HG02973 (cell line): ENCODE measurements around the gene GMDS.
A peak's percentile ranks its signal among the peaks of the same experiment; 100 is the strongest.

Experiments
- ATAC-seq: cut with Tn5 transposase; IDR thresholded peaks from one replicate; pipeline ENCODE4 v1.9.1; 2021; ENCODE audit warnings: moderate library complexity; ENCODE audit not compliant: unreplicated experiment

GMDS gene

DNA sequence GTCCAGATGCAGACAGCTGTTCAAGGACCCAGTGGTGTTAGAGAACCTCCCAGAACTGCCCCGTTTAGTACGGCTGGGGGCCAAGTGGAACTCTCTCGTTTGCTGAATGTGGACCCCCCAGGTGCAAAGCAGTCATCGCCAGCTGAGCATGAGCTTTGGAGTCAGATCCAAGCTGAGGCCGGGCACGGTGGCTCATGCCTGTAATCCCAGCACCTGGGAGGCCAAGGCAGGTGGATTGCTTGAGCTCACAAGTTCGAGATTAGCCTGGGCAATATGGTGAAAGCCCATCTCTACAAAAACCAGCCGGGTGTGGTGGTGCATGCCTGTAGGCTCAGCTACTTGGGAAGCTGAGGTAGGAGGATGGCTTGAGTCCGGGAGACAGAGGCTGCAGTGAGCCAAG lies 606.0 kb downstream of the GMDS start:
- ATAC-seq, result no peak

GRCh38 chr6:1636971-1637871 lies 608.2 kb downstream of the GMDS start:
- no peak for ATAC-seq

GRCh38 chr6:1636272-1636825 lies 609.1 kb downstream of the GMDS start:
- ATAC-seq, result no peak

GRCh38 chr6:1635305-1636010 lies 609.9 kb downstream of the GMDS start:
- ATAC-seq, result no peak

DNA sequence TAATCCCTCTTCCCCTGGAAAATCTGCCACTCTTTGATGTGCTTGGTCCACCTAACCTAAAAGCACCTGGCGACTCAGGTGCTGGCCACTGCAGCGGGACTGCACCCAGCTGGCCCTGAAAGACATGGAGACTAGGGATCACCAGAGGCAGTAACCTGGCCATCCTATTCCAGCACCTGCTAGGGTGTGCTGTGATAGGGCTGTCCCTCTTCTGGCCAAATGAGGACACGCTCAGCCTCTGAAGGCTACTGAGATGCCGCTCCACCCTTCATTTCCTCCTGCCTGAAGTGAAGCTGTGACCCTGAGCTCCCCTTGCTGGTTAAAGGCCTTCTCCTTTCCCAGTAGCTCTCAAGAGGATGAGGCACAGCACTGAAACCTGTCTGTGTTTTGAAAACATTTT lies 611.3 kb downstream of the GMDS start:
- ATAC-seq, result no peak

DNA sequence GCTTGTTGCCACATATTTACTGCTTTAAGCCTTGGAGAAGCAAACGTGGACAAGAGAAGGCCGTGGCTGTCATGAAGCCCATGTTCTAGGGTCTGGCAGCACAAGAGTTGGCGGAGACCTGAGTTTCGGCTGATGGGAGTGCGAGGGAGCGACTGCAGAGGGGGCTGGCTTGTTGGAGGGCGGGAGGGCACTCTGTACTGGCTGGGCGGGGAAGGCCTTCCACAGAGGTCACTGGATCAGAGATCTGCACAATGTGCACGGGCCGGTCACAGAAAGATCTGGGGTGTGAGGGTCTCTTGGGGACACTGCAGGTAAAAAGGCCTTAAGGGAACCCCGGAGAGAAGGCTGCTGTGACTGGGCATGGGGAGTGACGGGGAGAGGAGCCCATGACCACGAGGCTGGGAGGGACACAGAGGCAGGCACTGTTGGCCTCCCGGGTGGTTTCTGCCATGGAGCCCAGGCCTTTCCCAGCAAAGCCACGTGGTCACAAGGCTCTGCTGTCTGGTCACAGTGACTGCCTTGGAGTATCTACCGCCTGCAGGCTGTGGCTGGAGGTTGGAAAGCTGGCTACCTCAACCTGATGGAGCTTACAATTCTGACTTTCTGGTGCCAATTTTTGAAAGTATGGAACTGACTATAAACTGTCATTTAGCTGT lies 611.9 kb downstream of the GMDS start:
- ATAC-seq, result no peak

DNA sequence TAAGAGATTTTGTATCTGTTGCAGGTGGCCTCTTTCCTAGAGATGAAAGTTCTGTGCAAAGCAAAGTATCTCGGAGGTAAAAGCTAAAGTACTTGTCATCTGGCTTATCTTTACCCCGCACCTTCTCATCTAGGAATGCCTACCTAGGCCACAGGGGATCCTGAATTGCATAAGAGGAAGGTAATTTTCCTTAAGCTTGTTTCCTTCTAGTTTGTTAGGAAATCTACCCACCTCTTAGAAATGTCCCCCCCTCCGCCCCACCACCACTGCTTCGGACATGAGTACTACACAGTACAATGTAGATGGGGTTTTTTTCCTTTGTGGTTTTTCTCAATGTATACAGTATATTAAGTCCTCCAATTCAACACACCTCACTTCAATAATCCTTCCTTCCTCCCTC lies 614.2 kb downstream of the GMDS start:
- ATAC-seq, result no peak

DNA sequence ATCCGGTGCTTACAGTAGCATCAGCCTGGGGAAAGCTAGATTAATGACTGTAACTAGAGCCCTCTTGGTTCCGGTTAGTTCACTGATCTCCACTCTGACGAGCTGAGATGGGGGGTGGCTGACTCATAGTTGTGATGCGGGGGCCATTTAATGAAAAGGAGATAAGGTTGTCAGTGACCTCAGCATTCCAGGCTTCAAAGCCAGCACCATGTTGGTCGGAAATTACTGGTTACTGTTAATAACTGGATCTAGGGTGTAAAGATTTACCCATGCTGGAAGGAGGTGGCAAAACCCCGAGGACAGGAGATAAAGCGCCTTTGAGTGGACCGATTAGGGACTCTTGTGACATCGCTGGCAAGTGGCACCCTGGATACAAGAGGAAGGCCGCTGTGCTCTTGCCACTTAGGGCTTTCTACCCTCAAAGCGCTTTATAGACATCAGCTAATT lies 614.6 kb downstream of the GMDS start:
- no peak for ATAC-seq

- no peak for ATAC-seq
Observed at GRCh38 chr6:1630212-1630770, 615.1 kb downstream of the GMDS start.

DNA sequence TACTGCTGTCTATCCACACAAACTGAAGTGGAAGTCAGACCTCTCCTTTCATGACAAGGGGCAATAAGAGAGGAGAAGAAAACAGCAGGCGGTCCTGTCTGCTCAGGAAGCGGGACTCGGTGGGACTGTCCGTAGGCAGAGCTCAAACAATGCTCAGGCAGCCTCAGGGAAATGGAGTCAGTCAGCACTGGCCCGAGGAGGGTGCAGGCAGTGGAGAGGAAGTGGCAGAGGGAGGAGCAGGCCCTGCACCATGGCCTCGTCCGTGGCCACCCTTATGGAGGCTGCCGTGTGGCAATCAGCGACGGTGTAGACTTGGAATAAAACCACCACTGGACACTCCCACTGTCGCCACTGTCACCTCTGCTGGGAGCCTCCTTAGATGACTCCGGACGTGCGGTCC lies 616.1 kb downstream of the GMDS start:
- no peak for ATAC-seq

DNA sequence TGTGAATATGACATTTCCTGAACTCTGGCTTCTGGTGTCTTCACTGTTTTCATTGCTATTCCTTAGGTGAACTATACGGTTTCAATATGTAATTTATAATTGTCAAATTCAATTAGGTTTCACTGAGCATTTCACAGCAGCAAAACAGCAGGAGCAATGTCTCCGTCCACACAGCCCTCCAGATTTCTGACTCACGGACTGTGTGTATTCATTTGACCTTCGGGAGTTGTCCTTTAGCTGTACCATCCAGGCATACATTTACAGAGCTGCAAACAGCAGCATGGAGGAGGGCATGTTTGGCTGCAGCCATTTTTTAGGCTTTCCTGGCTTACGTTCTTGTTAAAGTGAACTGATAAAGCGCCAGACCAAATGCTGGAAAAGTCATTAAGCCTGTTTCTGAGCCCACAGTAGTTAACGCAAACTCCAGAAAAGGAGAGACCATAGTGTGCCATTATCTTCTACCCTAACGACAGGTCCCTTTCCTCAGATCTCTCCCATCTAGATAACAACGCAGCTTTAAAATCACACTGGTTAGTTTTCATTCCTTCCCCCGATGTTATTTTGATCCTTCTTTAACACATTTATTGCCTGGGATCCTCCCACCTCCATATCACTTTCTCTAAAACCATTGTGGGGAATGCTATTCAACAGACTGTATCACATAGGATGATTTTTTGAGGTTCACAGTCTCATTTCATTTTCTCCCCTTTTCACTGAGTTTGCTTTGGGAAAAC lies 617.4 kb downstream of the GMDS start:
- ATAC-seq, result no peak

DNA sequence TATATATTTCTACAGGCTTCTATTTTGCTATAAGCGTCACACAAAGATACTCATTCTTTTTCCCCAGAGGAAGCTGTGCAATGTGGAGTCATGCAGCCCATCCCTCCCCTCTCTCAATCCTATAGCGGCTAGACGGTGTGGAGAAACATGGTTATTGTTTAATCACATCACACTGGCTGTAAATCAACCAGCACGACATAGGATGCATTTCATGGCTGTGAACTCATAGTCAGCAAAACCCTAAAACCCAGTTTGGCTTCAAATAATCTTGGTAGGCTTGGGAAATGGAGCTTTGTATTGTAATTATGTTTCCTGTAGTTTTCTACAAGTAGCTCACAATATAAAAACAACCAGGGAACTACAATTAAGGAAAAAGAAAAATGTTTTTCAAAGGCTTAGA lies 618.9 kb downstream of the GMDS start:
- ATAC-seq, result no peak

DNA sequence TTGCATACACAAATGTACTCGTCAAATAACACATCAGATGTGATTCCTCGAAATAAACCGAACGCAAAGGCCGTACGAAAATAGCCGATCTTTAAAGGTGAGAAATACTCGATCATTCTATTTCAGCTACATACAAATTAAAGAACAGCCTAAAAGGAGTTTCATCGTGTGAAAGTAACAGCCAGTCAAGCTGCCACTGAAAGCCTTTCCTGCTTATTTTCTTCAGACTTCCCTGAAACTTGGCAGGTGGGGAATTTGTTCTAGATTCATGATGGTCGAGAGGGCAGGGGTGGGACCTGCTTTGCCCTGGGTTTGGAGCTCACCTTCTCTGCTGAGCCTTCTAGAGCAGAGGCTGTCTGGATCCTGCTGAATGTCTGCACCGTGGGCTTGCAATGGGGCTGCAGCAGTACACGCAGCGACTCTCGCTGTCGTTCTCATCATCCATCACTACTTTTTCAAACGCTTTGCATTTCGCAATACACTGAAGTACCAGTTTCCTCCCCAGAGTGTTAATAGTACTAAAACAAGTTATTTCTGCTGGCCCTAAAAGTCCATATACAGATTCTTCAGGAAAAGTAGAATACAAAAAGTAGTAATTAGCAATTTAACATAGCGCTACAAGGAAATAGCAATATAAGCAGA lies 619.5 kb downstream of the GMDS start:
- ATAC-seq, result no peak

- ATAC-seq, result no peak
Observed at GRCh38 chr6:1624851-1625781, 620.3 kb downstream of the GMDS start.

- ATAC-seq, result peak; percentile 44
Observed at GRCh38 chr6:1624058-1624850, 621.2 kb downstream of the GMDS start.

DNA sequence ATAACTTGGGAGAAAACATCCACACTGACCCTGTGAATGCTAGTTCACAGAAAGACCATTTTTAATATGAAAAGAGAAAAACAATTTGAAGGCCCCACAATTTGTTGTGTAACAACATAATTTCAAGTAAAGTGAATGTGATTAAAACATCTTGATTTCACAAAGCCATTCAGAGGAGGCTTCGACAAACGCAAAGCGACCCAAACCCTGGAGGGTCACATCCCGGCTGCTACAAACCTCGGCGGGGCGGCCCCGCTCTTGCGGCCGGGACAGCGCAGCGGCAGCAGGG lies 621.7 kb downstream of the GMDS start:
- no peak for ATAC-seq

DNA sequence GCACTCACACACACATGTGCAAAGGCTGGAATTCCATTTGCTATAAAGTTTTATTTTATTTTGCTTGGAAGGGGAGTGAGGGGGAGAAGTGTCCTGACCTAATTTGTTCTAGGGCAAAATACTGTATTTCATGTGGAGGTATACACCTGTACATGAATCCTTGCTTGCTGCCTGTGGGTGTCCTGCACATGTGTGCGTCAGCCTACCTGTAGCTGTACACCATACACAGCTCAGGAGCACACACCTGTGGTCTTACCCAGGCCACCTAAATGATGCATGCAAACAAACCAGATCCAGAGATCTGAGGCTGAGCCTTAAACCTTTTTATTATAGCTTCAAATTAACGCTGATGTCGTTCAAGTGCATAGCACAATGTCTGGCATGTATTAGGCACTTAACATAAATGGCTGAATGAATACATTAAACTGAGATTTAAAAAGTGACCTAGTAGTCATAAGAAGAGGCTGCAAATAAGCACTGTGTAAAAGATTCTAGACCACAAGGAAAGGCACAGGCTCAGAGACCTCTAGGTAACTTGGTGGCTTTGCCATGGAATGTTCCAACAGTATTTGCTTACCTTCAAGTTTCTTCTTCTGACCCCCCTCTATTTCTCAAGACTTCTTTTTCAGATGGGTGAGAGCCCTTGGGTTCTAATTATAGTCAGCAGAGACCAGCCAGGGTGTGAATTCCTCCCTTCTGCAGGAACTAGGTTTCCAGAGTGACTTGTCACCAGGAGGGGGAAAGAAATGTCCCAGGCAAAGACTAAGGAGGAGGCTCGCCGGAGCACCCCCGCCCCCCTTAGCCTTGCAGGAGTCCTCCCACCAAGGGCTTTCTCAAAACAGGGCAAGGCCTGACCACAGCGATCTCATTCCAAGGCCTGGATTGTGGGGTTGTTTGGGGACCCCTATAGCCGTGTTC lies 622.3 kb downstream of the GMDS start:
- ATAC-seq, result no peak
